ENCODE measurements around the gene STX17.

STX17 gene

DNA sequence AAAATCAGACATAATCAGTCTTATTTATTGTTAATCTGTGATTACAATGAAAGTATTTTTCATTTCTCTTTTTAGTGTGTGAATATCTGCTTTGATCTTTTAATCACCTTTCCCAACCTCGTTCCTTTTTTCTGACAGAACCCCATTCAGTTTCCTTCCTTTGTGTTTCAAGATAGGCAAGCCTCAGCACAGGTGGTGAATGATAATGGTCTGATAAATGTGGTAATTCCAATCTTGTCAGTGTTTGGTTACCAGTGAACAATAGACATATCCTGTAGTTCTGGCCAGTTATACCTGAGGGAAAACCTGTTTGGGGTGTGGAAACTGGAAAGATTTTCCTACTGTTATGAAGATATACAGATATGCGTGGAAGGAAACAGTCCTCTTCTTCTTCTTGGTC, 13.5 kb downstream of the STX17 start:
- no peak overlapping the region for H3K4me3 ChIP-seq (ENCODE audit: low read depth, low read length)
- DNase-seq (ENCODE audit: low read depth): no peak
- in situ Hi-C loops (cut with HindIII; ENCODE audit: low sequenced_read_pairs): loop anchor here (10.0 kb wide), 1 partner anchor 55 kb away; no protein-coding TSS in a partner anchor
- TF ChIP-seq, protein P1, sequence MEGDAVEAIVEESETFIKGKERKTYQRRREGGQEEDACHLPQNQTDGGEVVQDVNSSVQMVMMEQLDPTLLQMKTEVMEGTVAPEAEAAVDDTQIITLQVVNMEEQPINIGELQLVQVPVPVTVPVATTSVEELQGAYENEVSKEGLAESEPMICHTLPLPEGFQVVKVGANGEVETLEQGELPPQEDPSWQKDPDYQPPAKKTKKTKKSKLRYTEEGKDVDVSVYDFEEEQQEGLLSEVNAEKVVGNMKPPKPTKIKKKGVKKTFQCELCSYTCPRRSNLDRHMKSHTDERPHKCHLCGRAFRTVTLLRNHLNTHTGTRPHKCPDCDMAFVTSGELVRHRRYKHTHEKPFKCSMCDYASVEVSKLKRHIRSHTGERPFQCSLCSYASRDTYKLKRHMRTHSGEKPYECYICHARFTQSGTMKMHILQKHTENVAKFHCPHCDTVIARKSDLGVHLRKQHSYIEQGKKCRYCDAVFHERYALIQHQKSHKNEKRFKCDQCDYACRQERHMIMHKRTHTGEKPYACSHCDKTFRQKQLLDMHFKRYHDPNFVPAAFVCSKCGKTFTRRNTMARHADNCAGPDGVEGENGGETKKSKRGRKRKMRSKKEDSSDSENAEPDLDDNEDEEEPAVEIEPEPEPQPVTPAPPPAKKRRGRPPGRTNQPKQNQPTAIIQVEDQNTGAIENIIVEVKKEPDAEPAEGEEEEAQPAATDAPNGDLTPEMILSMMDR (IDR thresholded peaks at IDR 0.05; ENCODE audit: low read depth, low read length, missing control alignments): no peak

- in situ Hi-C loops (cut with HindIII; ENCODE audit: low sequenced_read_pairs): loop anchor here (10.0 kb wide), 1 partner anchor 57 kb away; no protein-coding TSS in a partner anchor
- TF ChIP-seq, protein P1 (IDR thresholded peaks at IDR 0.05; ENCODE audit: low read depth, low read length, missing control alignments): no peak
- no peak overlapping the region for H3K4me3 ChIP-seq (ENCODE audit: low read depth, low read length)
- DNase-seq (ENCODE audit: low read depth): no peak
These were observed 15.6 kb downstream of the STX17 start for GRCh38 chr9:99921875-99922710.

DNA sequence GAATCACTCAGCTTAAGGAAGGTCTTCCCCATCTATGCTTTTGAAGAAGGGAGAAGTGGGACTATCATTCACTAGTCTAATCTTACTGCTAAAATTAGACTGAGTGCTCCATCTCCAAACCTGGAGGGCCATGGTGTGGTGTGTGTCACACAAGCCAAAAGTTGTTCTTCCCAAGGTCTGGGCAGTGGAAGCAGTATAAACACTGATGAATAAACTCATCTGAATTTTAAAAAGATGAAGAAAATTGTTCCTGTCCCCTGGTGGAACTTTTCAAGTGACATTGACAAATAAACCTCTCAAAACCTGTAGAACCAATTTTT, 16.2 kb downstream of the STX17 start:
- no peak for DNase-seq (ENCODE audit: low read depth)
- TF ChIP-seq, protein P1 (IDR thresholded peaks at IDR 0.05; ENCODE audit: low read depth, low read length, missing control alignments): no peak
- in situ Hi-C loops (cut with HindIII; ENCODE audit: low sequenced_read_pairs): loop anchor here (10.0 kb wide), 1 partner anchor 58 kb away; no protein-coding TSS in a partner anchor
- H3K4me3 ChIP-seq (ENCODE audit: low read depth, low read length): no peak overlapping the region

DNA sequence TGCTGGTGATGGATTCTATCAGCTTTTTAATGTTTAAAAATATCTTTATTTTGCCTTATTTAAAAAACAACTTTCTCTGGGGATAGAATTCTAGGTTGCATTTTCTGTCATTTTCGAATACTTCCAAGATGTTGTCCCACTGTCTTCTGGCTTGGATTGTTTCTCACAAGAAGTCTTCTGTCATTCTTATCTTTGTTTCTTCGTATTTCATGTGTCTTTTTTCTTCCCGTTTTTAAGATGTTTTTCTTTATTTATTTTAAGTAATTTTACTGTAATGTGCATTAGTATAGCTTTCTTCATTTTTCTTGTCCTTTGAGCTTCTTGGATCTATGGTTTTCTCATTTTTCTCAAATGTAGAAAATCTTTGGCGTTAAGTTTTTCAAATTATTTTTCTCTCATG, 19.1 kb downstream of the STX17 start:
- TF ChIP-seq, protein P1 (IDR thresholded peaks at IDR 0.05; ENCODE audit: low read depth, low read length, missing control alignments): no peak
- no peak for DNase-seq (ENCODE audit: low read depth)
- in situ Hi-C loops (cut with HindIII; ENCODE audit: low sequenced_read_pairs): loop anchor here (10.0 kb wide), 1 partner anchor 61 kb away; no protein-coding TSS in a partner anchor
- no peak overlapping the region for H3K4me3 ChIP-seq (ENCODE audit: low read depth, low read length)

DNA sequence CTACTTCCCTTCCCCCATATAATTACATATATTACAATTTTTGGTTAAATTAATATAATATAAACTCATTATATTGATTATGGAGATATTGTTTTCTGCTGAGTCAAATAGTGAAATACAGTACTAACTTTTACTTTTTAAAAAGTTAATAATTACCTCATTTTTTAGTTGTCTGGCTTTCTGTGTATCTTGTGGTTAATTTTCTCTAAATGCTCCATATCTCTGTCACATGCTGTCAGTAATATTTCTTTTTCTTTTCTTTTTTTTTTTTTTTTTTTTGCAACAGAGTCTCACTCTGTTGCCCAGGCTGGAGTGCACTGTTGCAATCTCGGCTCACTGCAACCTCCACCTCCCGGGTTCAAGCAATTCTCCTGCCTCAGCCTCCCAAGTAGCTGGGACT, 23.2 kb downstream of the STX17 start:
- TF ChIP-seq, protein P1 (IDR thresholded peaks at IDR 0.05; ENCODE audit: low read depth, low read length, missing control alignments): no peak
- in situ Hi-C loops (cut with HindIII; ENCODE audit: low sequenced_read_pairs): loop anchor here (10.0 kb wide), 1 partner anchor 65 kb away; no protein-coding TSS in a partner anchor
- DNase-seq (ENCODE audit: low read depth): no peak
- H3K4me3 ChIP-seq (ENCODE audit: low read depth, low read length): no peak overlapping the region

GRCh38 chr9:99931155-99931840, 24.8 kb downstream of the STX17 start:
- no peak overlapping the region for H3K4me3 ChIP-seq (ENCODE audit: low read depth, low read length)
- DNase-seq (ENCODE audit: low read depth): no peak
- in situ Hi-C loops (cut with HindIII; ENCODE audit: low sequenced_read_pairs): no loop called here
- TF ChIP-seq, protein P1 (IDR thresholded peaks at IDR 0.05; ENCODE audit: low read depth, low read length, missing control alignments): no peak
